Mucosa of descending colon (tissue), 3 donors: Measurements from ENCODE around the gene SH3PXD2A. TPM values are rescaled to one million over a fixed set of nuclear protein-coding genes. Genes with fewer than 3 reads are reported as not detected.

ENCODE experiments used
- ATAC-seq: fragments of 200-7000 bp; cut with Tn5 transposase; one replicate; pipeline ENCODE4 v1.9.1; 2020; ENCODE audit warnings: mild to moderate bottlenecking, moderate library complexity
- DNase-seq, 3 donors: peaks; one replicate each; pipeline ENCODE4 v3.0.0-alpha.2; 2020
- H3K36me3 ChIP-seq: fragments of 200-600 bp; one replicate; pipeline ENCODE4 v1.8.0; 2021; ENCODE audit warnings: low read depth, mild to moderate bottlenecking
- H3K4me1 ChIP-seq: fragments of 200-600 bp; one replicate; pipeline ENCODE4 v1.8.0; 2021; ENCODE audit warnings: low read depth, mild to moderate bottlenecking
- H3K4me3 ChIP-seq: fragments of 200-600 bp; one replicate; pipeline ENCODE4 v1.8.0; 2021; ENCODE audit warnings: mild to moderate bottlenecking
- H3K9me3 ChIP-seq: fragments of 200-600 bp; one replicate; pipeline ENCODE4 v1.8.0; 2021; ENCODE audit warnings: mild to moderate bottlenecking
- intact Hi-C, 2 donors: fragments of 100-400 bp; cut with DNase I in 1 of 2; cut with micrococcal nuclease in 1 of 2; formaldehyde crosslinking; loops; one replicate each; pipeline versions ENCODE4 v1.11.0 to v1.11.1; 2022; cut with DNase I, micrococcal nuclease
- total RNA-seq, 3 donors: library from RNA; stranded (reverse); fragmentation: NEBNext Ultra II Directional in 2 of 3; extraction: Animal tissue kit (Norgen Biotek cat#: 25700) in 2 of 3; gene quantifications; one replicate each; pipeline versions ENCODE4 v1.2.1 to v1.2.4, GENCODE V29; 2021 to 2023
- TF ChIP-seq, protein P1 (sequence below): fragments of 200-600 bp; IDR thresholded peaks from one replicate; pipeline ENCODE4 v1.8.0; 2022; ENCODE audit warnings: antibody characterized with exemption, mild to moderate bottlenecking
- donor health status: DM: no; HTN: no; CAD: no; lungs with moderate emphysema.
- donor health status: DM: no; HTN: no; CAD: no.
- donor health status: DM: no; HTN: yes; CAD: no.

The SH3PXD2A gene
- total RNA-seq, 3 donors from 2014 or later, result 46.1 to 91.4 (median 60.6) TPM

DNA sequence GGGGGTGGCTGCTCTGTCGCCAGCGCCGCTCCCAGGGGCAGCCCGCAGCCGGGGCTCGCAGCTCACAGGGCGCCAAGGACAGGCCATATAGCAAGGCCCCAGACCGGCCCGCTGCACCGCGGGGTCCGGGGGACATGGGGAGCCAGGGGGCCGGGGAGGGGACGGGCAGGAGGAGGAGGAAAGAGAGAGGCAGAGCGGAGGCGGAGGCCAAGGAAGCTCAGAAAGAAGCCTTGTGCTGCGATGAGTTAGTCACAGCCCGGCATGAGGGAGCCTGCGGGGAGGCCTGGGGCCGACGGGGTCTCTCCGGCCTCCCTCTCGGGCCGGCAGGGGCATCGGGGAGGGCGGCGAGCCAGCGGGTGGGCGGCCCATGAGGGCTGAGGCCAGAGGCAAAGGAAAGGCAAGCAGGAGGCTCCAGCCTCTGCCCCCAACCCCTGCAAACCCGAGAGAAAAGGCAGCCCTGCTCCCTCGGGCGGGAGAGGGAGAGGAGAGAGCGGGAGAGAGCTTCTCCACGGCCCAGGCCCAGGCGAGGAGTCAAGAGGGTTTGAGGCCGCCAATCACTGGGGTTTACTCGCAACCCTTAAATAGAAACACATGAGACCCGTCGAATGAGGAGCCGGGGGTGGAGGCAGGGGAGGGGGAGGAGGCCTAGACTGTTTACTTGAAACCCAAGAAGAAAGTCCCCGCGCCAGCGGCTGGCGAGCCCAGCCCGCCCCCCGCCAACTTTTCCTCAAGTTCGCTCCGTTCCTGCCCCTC lies 194.0 kb downstream of the SH3PXD2A start:
- TF ChIP-seq, protein P1, sequence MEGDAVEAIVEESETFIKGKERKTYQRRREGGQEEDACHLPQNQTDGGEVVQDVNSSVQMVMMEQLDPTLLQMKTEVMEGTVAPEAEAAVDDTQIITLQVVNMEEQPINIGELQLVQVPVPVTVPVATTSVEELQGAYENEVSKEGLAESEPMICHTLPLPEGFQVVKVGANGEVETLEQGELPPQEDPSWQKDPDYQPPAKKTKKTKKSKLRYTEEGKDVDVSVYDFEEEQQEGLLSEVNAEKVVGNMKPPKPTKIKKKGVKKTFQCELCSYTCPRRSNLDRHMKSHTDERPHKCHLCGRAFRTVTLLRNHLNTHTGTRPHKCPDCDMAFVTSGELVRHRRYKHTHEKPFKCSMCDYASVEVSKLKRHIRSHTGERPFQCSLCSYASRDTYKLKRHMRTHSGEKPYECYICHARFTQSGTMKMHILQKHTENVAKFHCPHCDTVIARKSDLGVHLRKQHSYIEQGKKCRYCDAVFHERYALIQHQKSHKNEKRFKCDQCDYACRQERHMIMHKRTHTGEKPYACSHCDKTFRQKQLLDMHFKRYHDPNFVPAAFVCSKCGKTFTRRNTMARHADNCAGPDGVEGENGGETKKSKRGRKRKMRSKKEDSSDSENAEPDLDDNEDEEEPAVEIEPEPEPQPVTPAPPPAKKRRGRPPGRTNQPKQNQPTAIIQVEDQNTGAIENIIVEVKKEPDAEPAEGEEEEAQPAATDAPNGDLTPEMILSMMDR, result no peak
- Histone ChIP-seq H3K9me3 (no peaks in the 10 kb centered on the region), H3K4me1 (peaks cover 7% of the 10 kb centered on the region), H3K36me3 (no peaks in the 10 kb centered on the region), H3K4me3 (no peak overlapping the region)
- DNase-seq (peak; percentile 63 to 84 (median 66)), ATAC-seq (peak; percentile 52)
- intact Hi-C loops, result loop anchor here in 1 of 2 donors (10.0 kb wide), 1 partner anchor 47 kb away; no protein-coding TSS in a partner anchor

GRCh38 chr10:103660364-103661197 lies 194.8 kb downstream of the SH3PXD2A start:
- H3K36me3 ChIP-seq, result no peaks in the 10 kb centered on the region
- TF ChIP-seq, protein P1, result no peak
- peak; percentile 12 for ATAC-seq
- intact Hi-C loops, result loop anchor here in 1 of 2 donors (10.0 kb wide), 1 partner anchor 46 kb away; no protein-coding TSS in a partner anchor
- no peaks in the 10 kb centered on the region for H3K9me3 ChIP-seq
- H3K4me1 ChIP-seq, result peaks cover 7% of the 10 kb centered on the region
- no peak overlapping the region for H3K4me3 ChIP-seq
- DNase-seq, result peak in 1 of 3 donors; percentile 43

DNA sequence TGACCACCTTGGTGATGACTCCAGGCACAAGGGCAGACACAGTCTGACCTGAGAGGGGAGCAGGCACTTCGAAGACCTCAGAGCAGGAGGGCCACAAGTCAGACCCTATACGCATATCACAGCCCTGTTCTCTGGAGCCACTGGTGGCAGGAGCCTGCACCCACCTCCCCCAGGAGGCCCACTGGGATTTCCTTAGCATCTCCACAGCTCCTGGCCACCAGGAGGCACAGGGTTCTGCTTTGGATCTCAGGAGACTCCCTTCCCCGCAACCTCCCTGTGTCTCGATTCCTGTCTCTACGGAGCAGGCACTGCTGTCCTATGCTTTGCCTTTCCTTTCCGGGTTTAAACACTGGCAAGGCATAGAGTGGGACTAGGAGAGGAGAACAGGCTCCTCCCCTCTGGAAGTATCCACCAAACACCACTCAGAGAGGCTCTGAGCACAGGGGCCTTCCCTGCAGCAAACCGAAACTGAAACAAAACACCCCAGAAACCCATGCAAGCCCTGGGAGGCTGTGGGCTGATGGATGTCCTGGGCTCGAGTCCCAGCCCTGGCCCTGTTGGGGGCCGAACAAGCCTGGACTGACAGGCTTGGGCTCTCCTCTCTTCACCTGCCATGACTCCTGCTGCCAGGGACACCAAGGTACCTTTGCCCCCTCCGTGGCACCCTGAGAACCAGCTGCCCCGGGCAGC lies 195.6 kb downstream of the SH3PXD2A start:
- DNase-seq (peak in 2 of 3 donors; percentile 56 to 67), ATAC-seq (peak; percentile 67)
- Histone ChIP-seq H3K4me1 (peaks cover 7% of the 10 kb centered on the region), H3K4me3 (no peak overlapping the region), H3K36me3 (no peaks in the 10 kb centered on the region), H3K9me3 (no peaks in the 10 kb centered on the region)
- intact Hi-C loops, result loop anchor here in 1 of 2 donors (10.0 kb wide), 1 partner anchor 45 kb away; no protein-coding TSS in a partner anchor
- TF ChIP-seq, protein P1, result no peak

- TF ChIP-seq, protein P1, result no peak
- Histone ChIP-seq H3K4me3 (no peak overlapping the region), H3K4me1 (peaks cover 21% of the 10 kb centered on the region), H3K36me3 (no peaks in the 10 kb centered on the region), H3K9me3 (no peaks in the 10 kb centered on the region)
- ATAC-seq (peak; percentile 17), DNase-seq (peak in 2 of 3 donors; percentile 44 to 47)
- intact Hi-C loops, result no loop called here
Observed at GRCh38 chr10:103658049-103658577, 197.3 kb downstream of the SH3PXD2A start.

- Histone ChIP-seq H3K9me3 (no peaks in the 10 kb centered on the region), H3K4me3 (no peak overlapping the region), H3K36me3 (no peaks in the 10 kb centered on the region), H3K4me1 (peaks cover 31% of the 10 kb centered on the region)
- ATAC-seq, result no peak
- DNase-seq, result peak in 1 of 3 donors; percentile 7
- TF ChIP-seq, protein P1, result no peak
- intact Hi-C loops, result no loop called here
Observed at GRCh38 chr10:103657061-103657591, 198.2 kb downstream of the SH3PXD2A start.
